Stimulated activated CD8-positive, alpha-beta memory T cell treated with anti-CD3 and anti-CD28 coated beads, Interleukin-15, amount 100 ng/mL, for 48 hours (primary cell): Measurements from ENCODE around the gene ACP4.

ENCODE experiments used
- DNase-seq, 2 donors: peaks; one replicate each; pipeline ENCODE4 v3.0.0-alpha.2; 2020; ENCODE audit warnings: low read depth in 2 of 2

The ACP4 gene

DNA sequence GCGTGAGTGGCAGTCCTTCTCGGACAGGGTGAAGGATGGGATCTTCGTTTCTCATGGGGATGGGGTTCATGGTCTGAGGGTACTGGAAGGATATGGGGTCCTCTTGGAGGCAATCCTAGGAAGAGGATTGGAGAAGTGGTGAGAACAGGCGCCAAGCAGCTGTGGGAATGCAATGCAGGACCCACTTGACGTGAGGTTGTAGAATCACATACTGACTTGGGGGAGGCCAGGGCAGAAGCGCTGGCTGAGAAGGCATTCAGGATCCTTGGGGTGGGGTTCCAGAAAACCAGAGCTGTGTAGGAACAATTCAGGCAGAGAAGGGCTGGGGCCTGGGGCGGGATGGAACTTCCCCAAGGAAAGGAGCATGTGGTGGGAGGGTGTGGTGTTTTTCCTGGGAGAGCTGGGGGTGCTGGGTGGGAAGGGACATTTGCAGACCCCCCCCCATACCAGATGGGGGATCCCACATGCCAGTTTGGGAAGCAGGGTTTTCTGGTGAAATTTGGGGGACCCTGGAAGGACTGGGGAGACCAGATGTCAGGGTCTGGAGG is 32.5 kb downstream of the ACP4 start:
- DNase-seq: no peak

- DNase-seq: no peak
Measured at GRCh38 chr19:50823389-50824042, 33.3 kb downstream of the ACP4 start, which contains the start of gene KLK1. Gene KLK1 (minus strand): TSS chr19:50823787. CDS start chr19:50823748, 39 bp downstream.

DNA sequence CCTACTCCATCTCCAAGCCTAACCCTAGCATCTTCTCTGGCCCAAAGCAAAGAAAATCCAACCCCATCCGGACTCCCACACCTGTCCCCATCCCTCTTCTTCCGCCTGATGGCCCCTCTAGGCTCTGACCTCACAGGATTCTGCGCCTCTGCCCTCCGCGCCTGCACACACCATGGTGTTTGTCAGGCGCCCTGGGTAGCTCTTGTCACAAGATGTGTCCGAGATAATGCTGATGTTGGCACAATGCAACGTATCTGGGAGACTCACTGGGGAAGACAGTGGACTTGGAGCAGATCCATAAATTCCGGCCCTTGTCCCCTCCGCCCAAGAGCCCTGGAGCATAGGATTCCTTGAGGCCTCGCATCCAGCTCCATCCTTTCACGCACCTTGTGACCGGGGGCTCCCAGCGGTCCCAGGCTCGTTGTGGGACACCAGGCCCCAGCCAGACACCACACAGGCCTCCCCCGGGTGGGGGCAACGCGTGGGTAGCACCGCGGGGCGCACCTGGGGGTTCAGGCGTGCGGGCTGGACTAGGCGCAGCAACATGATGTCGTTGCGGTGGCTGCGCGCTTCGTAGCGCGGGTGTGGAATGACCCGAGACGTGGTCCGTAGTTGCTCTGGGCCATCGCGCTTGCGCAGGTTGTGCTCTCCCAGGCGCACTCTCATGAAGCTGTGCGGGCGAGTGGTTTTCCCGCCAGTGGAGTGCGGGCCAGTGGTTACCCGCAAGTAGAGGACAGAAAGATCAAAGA is 36.5 kb downstream of the ACP4 start:
- no peak for DNase-seq

DNA sequence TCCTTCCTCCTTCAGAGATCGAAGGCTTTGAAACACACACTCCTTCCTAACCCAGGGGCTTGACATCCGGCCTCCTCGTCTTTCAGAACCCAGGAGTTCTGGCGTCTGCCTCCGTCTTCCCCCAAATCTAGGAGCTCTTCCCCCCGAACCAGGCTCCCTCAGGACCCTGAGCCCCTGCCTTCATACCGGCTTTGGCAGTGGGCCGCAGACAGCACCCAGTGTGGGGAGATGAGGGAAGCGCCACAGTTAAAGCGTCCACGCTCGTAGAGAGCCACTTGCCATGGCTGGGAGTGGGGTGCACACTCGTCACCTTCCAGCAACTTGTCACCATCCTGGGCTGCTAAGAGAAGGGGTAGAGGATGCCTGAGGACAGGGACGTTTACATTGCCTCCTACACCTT is 37.3 kb downstream of the ACP4 start:
- no peak for DNase-seq

DNA sequence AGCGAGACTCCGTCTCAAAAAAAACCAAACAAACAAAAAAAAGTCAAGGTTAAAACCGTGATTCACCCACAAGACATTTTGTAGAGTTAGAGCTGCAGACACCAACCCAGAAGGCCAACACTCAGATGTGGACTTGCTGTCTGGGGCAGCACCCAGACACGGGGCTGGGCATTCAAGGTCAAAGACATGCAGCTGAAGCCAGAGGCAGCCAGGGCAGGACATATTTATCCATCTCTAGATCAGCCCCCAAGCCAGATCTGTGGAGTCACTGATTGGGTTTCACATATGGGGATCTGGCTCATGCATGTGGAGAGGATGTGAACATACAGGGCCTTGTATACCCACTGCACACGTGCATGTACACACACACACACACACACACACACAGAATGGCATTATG is 39.6 kb downstream of the ACP4 start:
- no peak for DNase-seq

DNA sequence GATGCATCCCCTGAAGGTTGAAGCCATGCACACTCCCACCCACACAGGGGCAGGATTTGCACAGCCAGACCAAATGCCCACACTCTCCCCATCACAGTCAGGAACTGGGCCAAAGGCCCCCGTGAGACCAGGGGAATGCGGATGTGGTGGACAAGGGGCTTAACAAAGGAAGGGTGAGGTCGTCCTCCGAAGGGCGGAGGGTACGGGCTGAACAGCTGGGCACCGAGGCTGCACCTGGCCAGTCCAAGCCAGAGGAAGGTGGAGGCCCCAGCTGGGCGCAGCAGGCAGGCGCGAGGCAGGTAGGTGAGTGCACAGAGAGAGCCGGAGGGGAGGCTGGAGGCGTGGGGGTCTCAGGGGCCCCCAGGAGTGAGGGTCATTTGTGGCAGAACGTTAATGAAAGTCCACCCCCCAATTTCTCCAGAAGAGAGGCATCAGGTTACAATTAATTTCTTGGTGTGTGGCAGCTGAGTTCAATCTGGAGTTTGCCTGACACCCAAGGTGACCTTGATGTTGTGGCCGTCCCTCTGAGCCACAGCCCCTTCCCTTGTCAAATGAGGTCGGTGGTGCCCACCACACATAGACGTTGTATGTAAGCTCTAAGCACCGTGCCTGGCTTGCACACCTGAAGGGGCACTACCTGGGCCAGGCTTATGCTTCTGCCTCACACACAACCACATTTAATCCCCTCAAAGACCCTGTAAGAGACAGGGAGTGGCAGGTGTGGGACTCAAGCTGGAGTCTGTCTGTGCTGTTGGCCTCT is 40.2 kb downstream of the ACP4 start:
- DNase-seq: no peak

GRCh38 chr19:50831026-50831396 is 40.8 kb downstream of the ACP4 start:
- no peak for DNase-seq

DNA sequence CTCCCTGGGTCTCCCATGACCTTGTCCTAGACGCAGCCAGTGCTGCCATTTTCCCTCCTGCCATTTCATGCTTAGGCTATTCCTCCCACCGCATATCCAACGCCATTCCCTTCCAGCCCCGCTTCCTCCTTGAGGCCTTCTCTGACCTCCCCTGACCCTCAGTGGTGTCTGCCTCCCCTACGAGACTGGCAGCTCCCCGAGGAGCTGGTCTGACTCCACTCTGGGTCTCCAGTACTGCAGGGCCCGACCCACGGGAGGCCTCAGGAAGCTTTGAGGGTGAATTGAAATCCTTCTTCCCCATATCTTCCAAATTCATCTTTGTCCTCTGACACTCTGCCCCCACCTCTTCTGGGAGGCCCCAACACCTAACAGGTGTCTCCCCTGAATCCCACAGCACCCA is 42.5 kb downstream of the ACP4 start:
- DNase-seq: no peak

- DNase-seq: no peak
Measured at GRCh38 chr19:50833117-50833801, 43.0 kb downstream of the ACP4 start, which contains the start of gene KLK15. Gene KLK15 (minus strand): TSS chr19:50833574. CDS start chr19:50831492, 2,082 bp downstream.

GRCh38 chr19:50833802-50834167 is 43.6 kb downstream of the ACP4 start:
- DNase-seq: no peak

- DNase-seq: no peak
Measured at GRCh38 chr19:50835103-50835784, 45.0 kb downstream of the ACP4 start.

DNA sequence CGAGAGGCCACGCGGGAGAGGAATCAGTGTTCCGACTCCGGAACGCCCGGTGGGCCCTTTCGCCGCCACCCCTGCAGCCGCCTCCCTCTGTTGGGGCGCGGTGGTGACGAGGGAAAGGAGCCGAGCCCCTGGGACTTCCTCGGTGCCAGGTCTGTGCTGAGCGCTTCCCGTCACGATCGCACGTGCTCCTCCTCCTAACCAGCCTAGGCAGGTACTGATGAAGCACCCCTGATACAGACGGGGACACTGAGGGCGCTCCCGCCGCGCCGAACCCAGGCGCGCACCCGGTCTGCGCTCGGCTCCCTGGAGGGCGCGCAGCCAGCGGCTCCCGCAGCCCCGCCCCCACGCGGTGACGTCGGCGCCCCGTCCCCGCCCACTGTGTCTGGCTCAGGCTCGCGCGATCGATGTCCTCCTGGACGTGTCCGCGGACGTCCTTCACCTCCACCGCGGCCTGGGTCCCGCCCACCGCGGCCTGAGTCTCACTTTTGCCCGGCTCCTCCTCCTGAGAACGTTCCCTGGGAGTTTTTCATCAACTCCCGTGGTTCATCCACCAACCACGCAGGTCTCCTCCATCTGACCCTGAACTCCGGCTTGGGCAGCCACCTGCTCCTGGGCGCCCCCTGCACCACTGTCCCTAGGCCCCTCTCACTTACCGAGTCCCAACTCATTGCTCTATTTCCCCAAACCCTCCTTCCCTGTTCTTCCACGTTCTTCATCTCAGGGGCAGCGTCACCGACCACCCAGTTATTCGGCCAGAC is 45.7 kb downstream of the ACP4 start:
- peak; percentile 61 to 71 for DNase-seq

DNA sequence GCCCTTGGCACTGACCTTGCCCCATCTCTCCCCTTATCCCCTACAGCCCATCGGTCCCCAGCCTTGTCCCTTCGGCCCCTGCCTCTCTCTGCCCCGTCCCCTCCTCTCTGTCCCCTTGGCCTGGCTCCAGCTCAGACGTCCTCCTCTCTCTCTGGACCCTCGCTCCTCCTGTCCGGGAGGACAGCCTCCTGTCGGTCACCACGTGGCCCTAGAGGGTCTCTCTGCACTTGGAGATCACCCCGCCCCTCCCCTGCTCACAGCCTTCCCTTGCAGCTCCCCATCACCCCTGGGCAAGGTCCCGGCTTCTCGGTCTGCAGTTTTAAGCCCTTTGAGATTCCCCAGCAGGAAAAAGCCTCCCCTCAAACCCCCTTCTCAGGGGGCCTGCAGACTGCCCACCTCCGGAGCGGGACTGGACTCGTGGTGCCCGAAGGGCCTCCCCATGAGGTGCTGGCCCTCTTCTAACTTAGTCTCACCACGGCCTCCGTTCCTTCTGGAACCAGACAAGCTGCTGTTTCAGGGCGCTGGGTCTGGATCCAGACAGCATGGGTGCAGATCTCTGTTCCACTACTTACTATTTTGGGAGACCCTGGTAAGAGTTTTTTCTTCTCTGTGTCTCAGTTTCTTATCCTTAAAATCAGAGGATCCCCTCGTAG is 46.5 kb downstream of the ACP4 start:
- no peak for DNase-seq

DNA sequence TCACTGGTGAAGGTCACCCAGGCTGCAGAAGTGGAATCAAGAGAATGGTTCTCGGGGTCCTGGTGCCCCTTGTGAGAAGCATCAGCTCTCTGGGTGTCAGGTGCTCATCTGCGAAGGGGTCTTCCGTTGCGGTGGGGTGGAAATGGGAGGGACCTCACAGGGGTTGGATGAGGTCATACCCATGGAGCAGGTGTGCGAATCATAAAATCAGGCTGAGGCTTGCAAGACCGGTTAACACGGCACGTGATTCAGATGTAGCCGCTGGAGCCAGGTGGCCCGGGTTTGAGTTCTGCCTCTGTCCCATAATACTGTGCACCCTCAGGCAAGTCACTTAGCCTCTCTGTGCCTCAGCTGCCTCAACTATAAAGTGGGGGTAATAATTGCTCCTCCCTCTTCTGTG is 47.1 kb downstream of the ACP4 start:
- DNase-seq: no peak

DNA sequence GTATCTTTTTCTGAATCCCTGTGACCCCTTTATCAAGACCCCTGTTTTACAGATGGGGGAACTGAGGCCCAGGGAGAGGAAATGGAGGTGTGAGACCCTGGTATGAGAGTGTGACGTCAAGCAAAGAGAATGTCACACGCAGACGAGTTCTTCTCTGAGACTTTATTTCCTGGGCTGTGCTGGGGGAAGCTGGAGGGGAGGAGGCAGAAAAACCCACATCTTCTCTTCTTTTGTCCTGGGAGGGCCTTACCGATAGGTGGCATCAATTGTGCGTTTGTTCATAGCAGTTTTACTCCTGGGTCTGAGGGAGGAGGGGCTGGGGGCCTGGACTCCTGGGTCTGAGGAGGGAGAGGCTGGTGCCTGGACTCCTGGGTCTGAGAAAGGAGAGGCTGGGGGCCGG is 48.0 kb downstream of the ACP4 start:
- DNase-seq: no peak

DNA sequence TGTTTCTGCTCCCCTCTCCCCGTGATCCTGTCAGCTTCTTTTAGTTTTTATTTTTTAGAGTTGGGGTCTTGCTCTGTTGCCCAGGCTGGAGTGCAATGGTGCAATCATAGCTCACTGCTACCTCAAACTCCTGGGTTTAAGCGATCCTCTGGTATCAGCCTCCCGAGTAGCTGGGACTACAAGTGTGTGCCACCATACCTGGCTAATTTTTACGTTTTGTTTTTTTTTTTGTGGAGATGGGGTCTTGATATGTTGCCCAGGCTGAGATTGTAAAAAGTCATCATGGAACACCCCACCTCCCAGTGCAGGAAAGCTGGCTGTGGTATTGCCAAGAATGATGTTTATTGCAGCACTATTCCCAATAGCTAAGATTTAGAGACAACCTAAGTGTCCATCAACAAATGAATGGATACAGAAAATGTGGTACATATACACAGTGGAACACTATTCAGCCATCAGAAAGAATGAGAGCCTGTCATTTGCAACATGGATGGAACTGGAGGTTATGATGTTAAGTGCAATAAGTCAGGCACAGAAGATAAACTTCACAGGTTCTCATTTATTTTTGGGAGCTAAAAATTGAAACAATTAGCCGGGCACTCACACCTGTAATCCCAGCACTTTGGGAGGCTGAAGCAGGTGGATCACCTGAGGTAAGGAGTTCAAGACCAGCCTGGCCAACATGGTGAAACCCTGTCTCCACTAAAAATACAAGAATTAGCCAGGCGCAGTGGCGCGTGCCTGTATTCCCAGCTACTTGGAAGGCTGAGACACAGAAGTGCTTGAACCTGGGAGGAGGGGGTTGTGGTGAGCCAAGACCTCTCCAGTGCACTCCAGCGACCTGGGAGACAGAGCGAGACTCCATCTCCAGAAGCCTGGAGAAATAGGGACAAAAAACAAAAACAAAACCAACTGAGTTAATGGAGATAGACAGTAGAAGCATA is 49.8 kb downstream of the ACP4 start:
- no peak for DNase-seq

DNA sequence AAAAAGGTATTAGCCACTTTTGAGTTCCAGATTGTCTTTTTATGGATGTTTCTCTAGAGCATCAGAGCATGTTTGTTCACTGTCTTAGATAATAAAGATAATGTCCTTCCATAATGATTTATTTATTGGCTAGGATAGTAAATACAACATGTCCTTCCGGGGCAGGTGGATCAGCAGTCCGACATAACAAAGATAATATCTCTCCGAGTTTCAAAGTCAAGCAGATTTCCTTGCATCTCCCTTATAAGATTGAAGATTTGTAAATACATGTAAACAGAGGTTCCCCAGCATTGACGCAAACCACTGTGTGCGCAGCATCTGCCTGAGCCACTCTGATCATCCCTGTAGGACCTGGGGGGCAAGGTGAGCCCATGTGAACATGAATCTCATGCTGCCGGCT is 51.9 kb downstream of the ACP4 start:
- DNase-seq: no peak

DNA sequence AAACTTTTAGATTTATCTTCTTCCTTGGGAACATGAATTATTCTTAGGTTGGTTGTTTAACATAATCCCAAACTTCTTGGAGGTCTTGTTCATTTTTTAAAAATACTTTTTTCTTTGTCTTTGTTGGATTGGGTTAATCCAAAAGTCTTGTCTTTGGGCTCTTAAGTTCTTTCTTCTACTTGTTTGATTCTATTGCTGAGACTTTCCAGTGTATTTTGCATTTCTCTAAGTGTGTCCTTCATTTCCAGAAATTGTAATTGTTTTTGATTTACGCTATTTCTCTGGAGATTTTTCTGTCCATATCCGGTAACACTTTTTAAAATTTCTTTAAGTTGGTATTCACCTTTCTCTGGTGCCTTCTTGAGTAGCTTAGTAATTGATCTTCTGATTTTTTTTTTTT is 53.0 kb downstream of the ACP4 start:
- no peak for DNase-seq

DNA sequence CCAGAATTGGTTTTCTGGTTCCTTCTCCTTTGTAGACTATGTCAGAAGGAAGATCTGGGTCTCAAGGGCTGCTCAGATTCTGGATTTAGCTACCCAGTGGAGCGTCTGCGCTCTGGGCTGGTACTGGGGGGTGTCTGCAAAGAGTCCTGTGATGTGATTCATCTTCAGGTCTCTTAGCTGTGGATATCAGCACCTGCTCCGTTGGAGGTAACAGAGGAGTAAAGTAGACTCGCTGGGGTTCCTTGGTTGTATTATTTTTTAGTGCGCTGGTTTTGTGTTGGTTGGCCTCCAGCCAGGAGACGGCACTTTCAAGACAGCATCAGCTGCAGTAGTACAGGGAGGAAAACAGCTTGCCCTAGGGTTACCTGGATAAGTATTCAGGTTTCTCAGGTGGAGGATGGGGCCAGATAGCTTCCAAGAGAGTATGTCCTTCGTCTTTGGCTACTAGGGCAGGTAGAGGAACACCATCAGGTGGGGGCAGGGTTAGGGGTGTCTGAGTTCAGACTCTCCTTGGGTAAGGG is 53.5 kb downstream of the ACP4 start:
- DNase-seq: no peak
